GM19372 (cell line): ENCODE measurements around the gene PLA2G4F.

Source experiments
- ATAC-seq: cut with Tn5 transposase; IDR thresholded peaks from one replicate; pipeline ENCODE4 v1.9.1; 2021; ENCODE audit warnings: mild to moderate bottlenecking, low read depth, moderate library complexity; ENCODE audit not compliant: unreplicated experiment

The PLA2G4F gene

GRCh38 chr15:42165106-42165505 is 8.7 kb upstream of the PLA2G4F start:
- ATAC-seq, result no peak

DNA sequence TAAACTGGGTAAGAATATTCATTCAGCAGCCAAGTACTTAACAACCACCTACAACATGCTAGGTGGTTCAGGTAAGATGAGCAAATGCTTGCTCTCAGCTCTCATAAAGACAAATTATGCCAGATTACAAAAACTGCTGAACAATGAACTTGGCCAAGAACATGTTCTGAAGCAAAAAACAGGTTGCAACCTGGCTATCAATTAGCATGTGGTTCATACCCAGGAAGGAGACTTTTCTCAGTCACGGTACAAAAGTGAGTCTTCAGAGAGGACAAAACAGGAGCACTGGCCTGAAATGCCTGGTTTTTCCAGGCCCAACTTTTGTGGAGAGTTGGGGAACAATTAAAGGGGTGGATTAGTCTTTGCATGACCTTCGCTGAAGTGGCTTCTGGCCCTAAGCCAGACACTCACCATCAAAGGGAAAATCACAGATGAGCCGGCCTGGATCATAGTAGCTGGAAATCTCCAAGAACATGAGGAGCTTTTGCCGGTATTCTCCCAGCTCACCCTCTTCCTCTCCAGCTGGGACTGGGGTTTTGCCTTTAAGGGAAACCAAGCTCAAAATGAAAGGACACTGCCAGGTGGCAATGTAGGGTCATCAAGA is 7.6 kb upstream of the PLA2G4F start:
- no peak for ATAC-seq

DNA sequence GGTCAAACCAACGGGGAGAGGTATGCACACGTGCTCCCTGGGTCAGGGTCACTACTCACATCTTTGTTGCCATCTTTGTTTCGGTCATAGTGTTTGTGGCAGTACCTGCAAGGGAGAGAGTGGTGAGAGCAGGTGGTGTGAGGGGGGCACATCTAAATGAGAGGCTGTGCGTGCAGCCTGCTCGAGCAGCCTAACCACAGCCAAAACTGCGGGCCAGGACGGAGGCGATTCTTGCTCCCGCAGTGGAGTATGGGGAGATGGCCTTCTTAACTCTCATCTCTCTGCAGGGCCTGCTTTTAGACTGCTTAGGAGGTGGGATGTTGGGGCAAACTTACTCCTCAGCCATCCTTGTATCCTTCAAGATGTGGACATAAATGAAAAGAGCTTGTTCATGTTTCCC is 6.9 kb upstream of the PLA2G4F start:
- no peak for ATAC-seq

GRCh38 chr15:42160136-42160535 is 3.7 kb upstream of the PLA2G4F start:
- no peak for ATAC-seq

- no peak for ATAC-seq
These were observed 3.1 kb upstream of the PLA2G4F start for GRCh38 chr15:42159381-42160015.

- ATAC-seq, result no peak
These were observed 2.5 kb upstream of the PLA2G4F start for GRCh38 chr15:42158941-42159340.

DNA sequence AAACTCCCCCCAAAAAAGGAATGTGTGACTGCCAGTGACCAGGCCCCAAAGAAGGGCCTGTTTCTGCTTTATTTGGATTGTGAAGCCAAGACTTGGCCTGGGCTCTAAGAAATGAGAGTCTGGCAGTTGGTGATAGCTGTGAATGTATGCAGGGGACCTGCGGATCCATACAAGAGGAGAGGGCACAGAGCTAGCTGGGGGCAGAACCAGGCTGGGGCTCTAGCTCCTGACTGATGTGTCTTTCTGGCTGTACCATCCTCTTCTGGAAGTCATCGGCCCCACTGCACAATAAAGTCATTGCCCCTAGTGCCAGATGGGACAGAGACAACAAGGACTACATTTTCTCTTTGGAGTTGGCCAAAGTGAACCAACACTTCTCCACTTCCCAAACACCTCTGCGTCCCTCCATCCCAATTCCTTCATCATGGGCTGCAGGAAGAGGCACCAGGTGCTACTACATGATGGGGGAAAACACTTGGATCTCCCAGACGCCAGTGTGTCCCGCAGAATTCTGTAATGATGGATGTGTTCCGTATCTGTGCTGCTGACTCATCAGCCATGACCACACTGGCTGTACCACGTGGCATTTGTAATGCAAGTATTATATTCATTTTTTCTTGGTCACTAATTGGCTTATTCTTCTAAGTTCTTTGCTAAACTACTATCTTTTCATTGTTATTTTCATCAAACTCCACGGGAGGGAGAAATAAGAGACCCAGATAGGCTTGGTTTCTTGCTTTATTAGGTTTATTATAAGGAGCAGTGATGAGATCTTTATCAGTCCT is 1.7 kb upstream of the PLA2G4F start:
- no peak for ATAC-seq

DNA sequence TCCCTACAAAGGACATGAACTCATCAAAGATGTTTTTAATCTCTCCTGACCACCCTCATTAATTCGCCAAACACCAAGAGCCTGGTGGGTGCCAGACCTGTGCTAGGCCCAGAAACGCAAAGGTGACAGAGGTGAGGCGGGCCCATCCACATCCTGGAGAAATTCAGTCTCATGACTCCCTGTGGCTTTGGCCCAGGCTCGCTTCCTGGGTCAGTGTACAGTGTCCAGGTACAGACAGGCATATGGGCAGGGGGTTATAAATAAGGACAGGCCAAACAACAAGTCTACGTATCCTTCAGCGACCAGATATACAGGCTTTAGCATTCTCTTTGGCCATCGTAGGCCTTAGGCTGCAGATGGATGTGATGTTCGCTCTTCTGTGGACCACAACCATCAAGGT is 945 bp upstream of the PLA2G4F start:
- ATAC-seq, result no peak

- ATAC-seq, result no peak
These were observed 742 bp downstream of the PLA2G4F start for GRCh38 chr15:42155546-42156242.

GRCh38 chr15:42154956-42155355 is 1.5 kb downstream of the PLA2G4F start:
- ATAC-seq, result no peak

DNA sequence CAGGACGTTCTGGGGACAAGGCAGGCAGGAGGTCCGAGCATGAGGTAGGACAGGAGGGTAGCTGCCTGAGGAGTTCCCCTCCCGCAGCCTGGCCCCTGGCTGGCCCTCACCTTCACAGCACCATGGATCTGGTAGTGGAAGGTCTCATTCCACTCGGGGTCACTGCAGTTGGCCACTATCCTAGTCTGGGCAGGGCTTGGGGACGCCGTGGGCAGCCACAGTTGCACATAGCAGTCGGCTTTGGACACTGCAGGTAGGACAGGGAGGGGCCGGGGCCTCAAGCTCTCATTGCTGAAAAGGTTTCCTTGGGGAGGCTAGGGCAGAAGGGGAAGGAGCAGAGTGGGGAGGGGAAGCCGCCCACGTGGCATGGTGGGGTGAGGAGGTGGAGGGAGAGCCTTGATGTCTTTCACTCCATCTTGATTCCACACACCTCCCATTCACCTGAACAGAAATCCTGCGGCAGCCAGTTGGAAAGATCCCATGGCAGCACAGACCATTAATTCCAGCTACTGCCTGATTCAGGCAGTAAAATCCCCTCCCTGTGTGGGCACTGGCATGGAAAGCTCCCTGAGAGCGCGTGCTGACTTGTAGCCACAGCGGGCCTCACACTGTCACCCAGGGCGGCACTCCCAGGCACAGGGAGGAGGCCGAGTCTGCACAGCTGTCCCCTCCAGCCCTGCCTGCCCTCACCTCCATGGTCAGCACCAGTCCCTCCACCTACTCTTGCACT is 2.1 kb downstream of the PLA2G4F start:
- ATAC-seq, result no peak

DNA sequence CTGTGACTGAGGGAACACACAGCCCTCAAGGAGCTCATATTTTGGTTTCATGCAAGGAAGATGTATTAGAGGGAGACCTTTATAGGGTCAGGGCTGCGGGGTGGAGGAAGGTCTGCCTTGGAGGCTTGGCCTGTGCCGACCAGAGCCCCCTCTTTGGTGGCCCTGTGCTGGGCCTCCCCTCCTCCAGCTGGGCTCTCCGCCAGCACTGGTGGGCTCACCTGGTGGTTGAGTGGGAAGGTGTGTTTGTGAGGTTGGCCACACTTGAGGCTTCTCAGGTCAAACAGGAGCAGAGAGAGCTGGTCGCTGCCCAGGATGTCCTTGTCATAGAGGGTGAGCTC is 2.6 kb downstream of the PLA2G4F start:
- no peak for ATAC-seq

DNA sequence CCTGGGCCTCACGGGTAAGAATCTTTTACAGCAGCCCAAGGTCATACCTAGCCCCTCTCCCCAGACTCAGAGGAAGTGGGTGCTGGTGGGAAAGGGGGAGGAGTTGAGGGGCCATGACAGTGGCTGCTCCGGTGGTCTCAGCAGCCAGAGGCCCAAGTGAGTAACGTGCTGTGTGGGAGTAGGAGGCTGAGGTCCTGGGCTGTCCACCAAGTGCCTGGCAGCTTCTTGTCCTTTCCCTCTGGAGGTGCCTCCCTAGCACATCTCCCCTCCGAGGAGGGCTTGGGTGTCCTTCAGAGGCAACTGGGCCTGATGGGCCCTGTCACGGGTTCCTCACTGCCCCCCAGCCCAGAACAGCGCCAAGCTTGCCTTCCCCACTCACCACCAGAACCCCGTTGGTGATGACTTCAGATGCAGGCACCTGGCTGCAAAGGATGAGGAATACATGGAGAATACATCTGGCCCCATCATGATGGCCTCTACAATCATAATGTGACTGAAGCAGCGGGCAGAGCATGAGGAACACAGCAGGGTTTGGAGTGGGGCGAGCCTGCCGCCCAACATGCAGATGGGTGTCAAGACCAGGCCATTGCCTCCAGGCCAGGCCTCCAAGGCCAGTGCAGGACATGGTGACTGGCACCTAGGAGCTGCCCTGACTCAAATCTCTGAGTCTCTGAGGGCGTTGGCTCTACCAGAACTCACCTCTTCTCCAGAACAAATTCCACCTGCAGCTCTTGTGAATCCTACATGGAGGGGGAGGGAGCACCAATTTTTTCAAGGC is 3.3 kb downstream of the PLA2G4F start:
- no peak for ATAC-seq

- ATAC-seq, result no peak
These were observed 4.1 kb downstream of the PLA2G4F start for GRCh38 chr15:42152196-42152920.

DNA sequence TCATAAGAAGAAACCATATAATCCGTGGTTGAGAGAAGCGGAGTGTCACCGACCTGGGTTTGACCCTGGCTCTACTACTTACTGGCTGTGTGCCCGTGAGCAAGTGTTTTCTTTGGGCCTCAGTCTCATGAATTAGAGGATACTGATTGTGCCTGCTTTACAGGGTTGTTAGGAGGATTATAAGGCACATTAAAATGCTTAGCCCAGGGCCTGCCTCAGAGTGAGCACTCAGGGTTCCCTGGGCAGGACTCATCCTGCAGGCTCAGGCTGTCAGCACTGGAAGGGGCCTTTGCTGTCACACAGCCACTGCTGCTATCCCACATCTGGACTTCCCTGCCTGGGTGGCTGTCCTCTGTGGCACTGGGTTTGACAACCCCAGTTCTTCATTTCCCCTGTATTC is 4.7 kb downstream of the PLA2G4F start:
- ATAC-seq, result no peak

DNA sequence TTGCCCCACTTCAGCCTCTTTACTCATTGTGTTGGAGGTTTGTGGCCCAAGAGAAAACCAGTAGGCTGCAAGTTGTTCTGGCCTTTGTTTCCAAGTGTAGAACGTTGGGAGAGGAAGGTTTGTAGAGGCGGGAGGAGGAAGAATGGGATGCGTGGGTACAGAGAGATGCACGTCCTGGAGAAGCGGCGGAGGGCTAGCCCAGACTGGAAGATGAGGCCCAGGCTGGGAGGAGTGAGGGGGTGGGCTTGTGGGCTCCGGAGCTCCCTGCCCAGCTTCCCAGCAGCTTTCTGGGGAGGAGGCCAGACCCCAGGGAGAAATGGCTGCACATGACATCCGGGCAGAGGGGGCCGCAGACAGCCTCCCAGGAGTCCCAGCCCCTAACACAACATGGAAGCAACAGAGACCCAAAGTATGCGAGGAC is 5.3 kb downstream of the PLA2G4F start:
- no peak for ATAC-seq

DNA sequence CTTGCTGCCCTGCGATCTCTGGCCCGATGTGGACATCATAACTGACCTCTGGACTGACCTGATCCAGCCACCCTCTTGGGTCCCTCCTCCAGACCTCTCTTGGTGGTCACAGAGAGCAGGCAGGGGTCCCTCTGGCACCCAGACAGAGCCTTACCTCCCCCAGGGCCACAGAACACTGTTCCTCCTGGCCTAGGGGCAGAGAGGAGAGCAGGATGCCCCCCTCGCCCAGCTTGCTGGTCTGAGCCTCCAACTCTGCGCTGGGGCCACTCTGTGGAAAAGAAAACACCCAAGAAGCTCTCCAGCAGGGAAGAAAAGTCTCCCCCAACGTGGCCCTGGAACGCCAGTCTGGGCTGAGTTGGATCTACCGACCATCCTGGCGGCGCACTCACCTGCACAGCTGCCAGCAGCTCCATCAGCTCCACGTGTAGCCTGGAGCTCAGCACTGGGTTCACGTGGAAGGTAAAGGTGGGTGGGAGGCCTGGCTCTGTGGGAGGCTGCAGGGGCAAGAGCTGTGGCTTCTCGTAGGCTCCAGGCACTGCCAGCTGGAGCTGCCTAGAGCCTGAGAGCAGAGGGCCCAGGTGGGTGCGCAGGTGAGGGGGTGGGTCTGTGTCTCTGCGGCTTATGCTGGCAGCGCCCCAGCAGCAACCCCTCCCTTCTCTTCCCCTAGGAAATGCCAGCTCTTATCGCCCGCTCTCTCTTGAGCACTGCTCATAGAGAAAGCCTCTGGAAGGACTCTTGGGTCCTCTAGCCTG is 6.0 kb downstream of the PLA2G4F start:
- ATAC-seq, result no peak

GRCh38 chr15:42149493-42150218 is 6.8 kb downstream of the PLA2G4F start:
- no peak for ATAC-seq
